Measurements from ENCODE around the gene GRIP1.

Gene GRIP1

GRCh38 chr12:66572845-66573244 lies 106.0 kb downstream of the GRIP1 start:
- in situ Hi-C loops (cut with HindIII; ENCODE audit: low sequenced_read_pairs) = no loop called here
- no peak for TF ChIP-seq CTCF (IDR thresholded peaks at IDR 0.05; ENCODE audit: low read depth, low read length)

GRCh38 chr12:66571361-66571915 lies 107.4 kb downstream of the GRIP1 start:
- no peak overlapping the region for H3K4me3 ChIP-seq (ENCODE audit: low read depth, low read length)
- in situ Hi-C loops (cut with HindIII; ENCODE audit: low sequenced_read_pairs) = no loop called here
- TF ChIP-seq CTCF (IDR thresholded peaks at IDR 0.05; ENCODE audit: low read depth, low read length) = no peak
- DNase-seq (ENCODE audit: low read depth, low spot score) = no peak

More at GRCh38 chr12:66572845-66573244, 106.0 kb downstream of the GRIP1 start:
- no peak for DNase-seq (ENCODE audit: low read depth, low spot score)
- H3K4me3 ChIP-seq (ENCODE audit: low read depth, low read length) = no peak overlapping the region

- in situ Hi-C loops (cut with HindIII; ENCODE audit: low sequenced_read_pairs) = no loop called here
- no peak for TF ChIP-seq CTCF (IDR thresholded peaks at IDR 0.05; ENCODE audit: low read depth, low read length)
- no peak for DNase-seq (ENCODE audit: low read depth, low spot score)
Observed at GRCh38 chr12:66563220-66563619, 115.7 kb downstream of the GRIP1 start.

GRCh38 chr12:66555113-66555512 lies 123.8 kb downstream of the GRIP1 start:
- no peak overlapping the region for H3K4me3 ChIP-seq (ENCODE audit: low read depth, low read length)
- DNase-seq (ENCODE audit: low read depth, low spot score) = no peak
- in situ Hi-C loops (cut with HindIII; ENCODE audit: low sequenced_read_pairs) = no loop called here
- no peak for TF ChIP-seq CTCF (IDR thresholded peaks at IDR 0.05; ENCODE audit: low read depth, low read length)

More at GRCh38 chr12:66563220-66563619, 115.7 kb downstream of the GRIP1 start:
- no peak overlapping the region for H3K4me3 ChIP-seq (ENCODE audit: low read depth, low read length)

GRCh38 chr12:66552716-66553115 lies 126.2 kb downstream of the GRIP1 start:
- TF ChIP-seq CTCF (IDR thresholded peaks at IDR 0.05; ENCODE audit: low read depth, low read length) = no peak
- in situ Hi-C loops (cut with HindIII; ENCODE audit: low sequenced_read_pairs) = no loop called here

GRCh38 chr12:66550626-66551025 lies 128.2 kb downstream of the GRIP1 start:
- TF ChIP-seq CTCF (IDR thresholded peaks at IDR 0.05; ENCODE audit: low read depth, low read length) = no peak
- in situ Hi-C loops (cut with HindIII; ENCODE audit: low sequenced_read_pairs) = no loop called here
- no peak overlapping the region for H3K4me3 ChIP-seq (ENCODE audit: low read depth, low read length)
- DNase-seq (ENCODE audit: low read depth, low spot score) = no peak

More at GRCh38 chr12:66552716-66553115, 126.2 kb downstream of the GRIP1 start:
- no peak overlapping the region for H3K4me3 ChIP-seq (ENCODE audit: low read depth, low read length)
- DNase-seq (ENCODE audit: low read depth, low spot score) = no peak

- in situ Hi-C loops (cut with HindIII; ENCODE audit: low sequenced_read_pairs) = no loop called here
- no peak for DNase-seq (ENCODE audit: low read depth, low spot score)
- no peak overlapping the region for H3K4me3 ChIP-seq (ENCODE audit: low read depth, low read length)
- no peak for TF ChIP-seq CTCF (IDR thresholded peaks at IDR 0.05; ENCODE audit: low read depth, low read length)
Observed at GRCh38 chr12:66549050-66549389, 129.9 kb downstream of the GRIP1 start.
